ENCODE measurements around the gene FRMD5. TPM values are rescaled to one million over a fixed set of nuclear protein-coding genes. Genes with fewer than 3 reads are reported as not detected.

Gene FRMD5
- polyA plus RNA-seq, 1 donor from 2014 or later = 25.8 TPM

Small RNAs within 50 kb of the gene (small RNA-seq; reads per million reads assigned to genes)
- 0 to 1.2 (median 0) reads per million in 3 experiments for gene RF00019

Other genes starting within 250 kb of the FRMD5 start
- 122 and 139 TPM in 2 replicates for gene GOLM2, start 93.4 kb upstream of the FRMD5 start, polyA plus RNA-seq
- 78.1 and 79.6 TPM in 2 replicates for gene CTDSPL2, start 232.4 kb upstream of the FRMD5 start, polyA plus RNA-seq

All from neural cell (in vitro differentiated cells).